Measurements from ENCODE around the gene CACNA2D1. TPM values are rescaled to one million over a fixed set of nuclear protein-coding genes. Genes with fewer than 3 reads are reported as not detected.

Gene CACNA2D1
- total RNA-seq, 1 experiment from 2014 or later, result 36.2 TPM

DNA sequence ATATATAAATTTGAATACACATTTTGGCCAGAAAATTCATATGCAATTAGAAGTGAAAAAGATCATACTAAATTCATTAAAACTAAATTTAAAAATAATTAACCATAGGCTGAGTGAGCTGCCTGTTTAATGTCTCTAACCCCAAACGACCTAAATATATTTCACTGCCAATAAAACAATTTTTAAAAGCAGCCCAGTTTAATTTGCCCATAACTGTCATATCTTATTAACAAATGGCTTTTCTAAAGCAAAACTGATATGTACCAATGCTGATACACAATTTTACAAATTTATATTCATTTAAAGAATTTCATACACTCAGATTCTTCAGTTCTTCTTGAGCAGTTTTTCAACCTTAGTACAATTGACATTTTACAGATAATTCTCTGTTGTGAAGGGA is 99.9 kb downstream of the CACNA2D1 start:
- Histone ChIP-seq H3K23ac (ENCODE audit: insufficient read length, low read depth, low read length) (no peak overlapping the region), H3K27me3 (ENCODE audit: insufficient read depth, low read length) (no peaks in the 10 kb centered on the region), H2BK20ac (ENCODE audit: low read depth, low read length, poor library complexity, severe bottlenecking) (no peak overlapping the region), H2AFZ (ENCODE audit: low read length) (no peak overlapping the region), H3K4me2 (ENCODE audit: insufficient read depth, insufficient read length, low read length) (no peak overlapping the region), H3K14ac (ENCODE audit: insufficient read depth, low read length) (no peak overlapping the region), H2BK12ac (ENCODE audit: insufficient read length, low read depth, low read length) (no peak overlapping the region), H3K4ac (ENCODE audit: low read depth, low read length) (no peak overlapping the region), H2AK5ac (ENCODE audit: insufficient read length, low read length) (no peak overlapping the region), H3K56ac (ENCODE audit: insufficient read length, low read depth, low read length) (no peak overlapping the region), H3K9ac (ENCODE audit: extremely low read depth, insufficient read length, low read length) (no peak overlapping the region), H2BK5ac (ENCODE audit: insufficient read length, low read length) (no peak overlapping the region), H2BK120ac (ENCODE audit: low read depth, low read length, poor library complexity, severe bottlenecking) (no peak overlapping the region), H3T11ph (ENCODE audit: low read length) (no peak overlapping the region), H3K4me1 (ENCODE audit: insufficient read depth, low read length) (no peaks in the 10 kb centered on the region), H3K79me1 (ENCODE audit: insufficient read depth, low read depth, low read length, poor library complexity, severe bottlenecking) (no peaks in the 10 kb centered on the region), H4K91ac (ENCODE audit: insufficient read length, low read depth, low read length) (no peak overlapping the region), H3K27ac (ENCODE audit: insufficient read length, low read depth, low read length) (no peak overlapping the region), H2BK15ac (ENCODE audit: low read depth, low read length) (no peak overlapping the region), H3K9me3 (ENCODE audit: control insufficient read depth, low read depth, low read length) (no peaks in the 10 kb centered on the region), H4K8ac (replicated peaks; ENCODE audit: insufficient read length, low read depth, low read length) (no peak overlapping the region), H4K20me1 (ENCODE audit: control insufficient read depth, insufficient read depth, insufficient read length) (no peaks in the 10 kb centered on the region), H3K23me2 (ENCODE audit: insufficient read length, low read depth, low read length, poor library complexity, severe bottlenecking) (no peaks in the 10 kb centered on the region), H3K18ac (ENCODE audit: insufficient read length, low read depth, low read length) (no peak overlapping the region), H3K79me2 (ENCODE audit: insufficient read depth, low read length) (no peaks in the 10 kb centered on the region), H4K5ac (ENCODE audit: insufficient read length, low read depth, low read length) (no peak overlapping the region)
- DNase-seq, result no peak
- Mint-ChIP-seq H3K4me3 (no peak overlapping the region), H3K36me3 (ENCODE audit: insufficient read depth in 1 of 3, low read depth in 3 of 3) (peaks cover 1 to 8% (median 2%) of the 10 kb centered on the region in 3 experiments; a peak in 5 of 7 replicates), H3K27me3 (ENCODE audit: low read depth) (no peaks in the 10 kb centered on the region), H3K9me3 (no peaks in the 10 kb centered on the region), H3K27ac (peak overlapping the region in 1 of 3 experiments; percentile 55; a peak in 1 of 7 replicates), H3K4me1 (peaks cover 9 to 10% of the 10 kb centered on the region in 2 experiments)
- TF ChIP-seq, protein P1, sequence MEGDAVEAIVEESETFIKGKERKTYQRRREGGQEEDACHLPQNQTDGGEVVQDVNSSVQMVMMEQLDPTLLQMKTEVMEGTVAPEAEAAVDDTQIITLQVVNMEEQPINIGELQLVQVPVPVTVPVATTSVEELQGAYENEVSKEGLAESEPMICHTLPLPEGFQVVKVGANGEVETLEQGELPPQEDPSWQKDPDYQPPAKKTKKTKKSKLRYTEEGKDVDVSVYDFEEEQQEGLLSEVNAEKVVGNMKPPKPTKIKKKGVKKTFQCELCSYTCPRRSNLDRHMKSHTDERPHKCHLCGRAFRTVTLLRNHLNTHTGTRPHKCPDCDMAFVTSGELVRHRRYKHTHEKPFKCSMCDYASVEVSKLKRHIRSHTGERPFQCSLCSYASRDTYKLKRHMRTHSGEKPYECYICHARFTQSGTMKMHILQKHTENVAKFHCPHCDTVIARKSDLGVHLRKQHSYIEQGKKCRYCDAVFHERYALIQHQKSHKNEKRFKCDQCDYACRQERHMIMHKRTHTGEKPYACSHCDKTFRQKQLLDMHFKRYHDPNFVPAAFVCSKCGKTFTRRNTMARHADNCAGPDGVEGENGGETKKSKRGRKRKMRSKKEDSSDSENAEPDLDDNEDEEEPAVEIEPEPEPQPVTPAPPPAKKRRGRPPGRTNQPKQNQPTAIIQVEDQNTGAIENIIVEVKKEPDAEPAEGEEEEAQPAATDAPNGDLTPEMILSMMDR (conservative IDR thresholded peaks at IDR 0.05), result no peak
- no CpG with 5 or more reads among the region's 1 CpG for WGBS (ENCODE audit: extremely low coverage, insufficient read length, low lambda C conversion rate)
